Measurements from ENCODE around the gene CASS4. TPM values are rescaled to one million over a fixed set of nuclear protein-coding genes. Genes with fewer than 3 reads are reported as not detected.

The CASS4 gene
- 1 to 10 TPM; 5.8 to 5.9 TPM for total RNA-seq

DNA sequence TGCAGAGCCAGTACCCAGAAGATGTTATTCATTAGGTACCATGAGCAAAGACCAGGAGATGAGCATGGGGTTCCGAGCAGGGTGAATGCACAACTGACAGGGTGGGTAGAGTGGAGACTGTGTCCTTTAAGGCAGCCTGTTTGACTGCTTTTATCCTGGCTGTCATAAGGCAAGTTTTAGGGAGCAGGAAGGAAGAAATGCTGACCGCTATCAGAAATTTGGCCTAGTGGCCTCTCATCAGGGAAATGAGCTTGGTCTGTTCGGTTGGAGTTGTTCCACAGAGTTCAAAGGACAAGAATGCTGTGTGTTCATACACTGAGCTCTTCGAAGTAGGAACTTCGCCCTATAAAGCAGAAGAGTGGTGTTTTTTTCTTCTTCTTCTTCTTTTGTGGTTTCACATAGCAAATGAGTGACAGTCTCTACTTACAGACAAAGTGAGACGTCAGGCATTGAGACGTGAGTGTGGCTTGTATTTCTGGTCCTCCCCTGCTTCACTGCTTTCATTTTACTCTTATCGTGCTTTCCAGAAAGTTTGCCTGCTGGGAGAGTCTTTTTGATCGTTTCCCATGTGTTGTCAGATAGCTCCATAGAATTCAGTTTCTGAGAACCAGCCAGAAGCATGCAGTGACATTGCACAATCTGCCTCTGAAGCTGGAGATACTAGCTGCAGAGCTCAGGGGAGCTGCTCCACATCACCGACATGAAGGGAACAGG is at the start of gene CASS4:
Gene CASS4 (plus strand): TSS at position 502 of the 714 bp plus-strand sequence. CDS start 199 bp downstream, at position 701.

GRCh38 chr20:56392132-56392880 is 19.8 kb upstream of the CASS4 start, which contains the start of the genes AURKA and CSTF1:
TSS of gene AURKA (minus strand) at chr20:56392215. CDS start at chr20:56388197, 4,018 bp downstream.
TSS of gene CSTF1 (plus strand) at chr20:56392645. CDS start at chr20:56395553, 2,908 bp downstream.

GRCh38 chr20:56468316-56469076 is 56.4 kb downstream of the CASS4 start, which contains the start of gene RTF2:
TSS of gene RTF2 (plus strand) at chr20:56468627. CDS start at chr20:56468698, 71 bp downstream.

Other genes starting within 250 kb of the CASS4 start
- gene MC3R, start 163.5 kb upstream of the CASS4 start, total RNA-seq, result not detected
- 10 to 100 TPM; 10.4 to 10.8 TPM for gene FAM210B, start 53.3 kb upstream of the CASS4 start, total RNA-seq
- 10 to 100 TPM; 44.1 to 44.5 TPM for gene AURKA, start 20.0 kb upstream of the CASS4 start, total RNA-seq
- 10 to 100 TPM; 48.3 to 52.4 TPM for gene CSTF1, start 19.6 kb upstream of the CASS4 start, total RNA-seq
- gene RTF2, start 56.4 kb downstream of the CASS4 start, total RNA-seq, result 10 to 100 TPM; 95.4 to 98.4 TPM
- gene FAM209A, start 112.5 kb downstream of the CASS4 start, total RNA-seq, result 1 to 10 TPM; 2.4 TPM
- 1 to 10 TPM; 1.1 to 1.3 TPM for gene FAM209B, start 121.0 kb downstream of the CASS4 start, total RNA-seq
- gene TFAP2C, start 217.0 kb downstream of the CASS4 start, total RNA-seq, result not detected

Data from activated naive CD4-positive, alpha-beta T cell treated with anti-CD3 and anti-CD28 coated beads, Interleukin-2, amount 10 ng/mL, durations not matched to agents 5 hours and 36 hours (primary cell).